SIG-M5 treated with dmso at 0.1 percent for 504 hours (cell line): Measurements from ENCODE around the gene EREG.
"Not testable (repeated sequence)": the region's sequence is repeated elsewhere in the genome, so short reads cannot be mapped to it uniquely, and the experiment has no call there.

Source experiments
- DNase-seq: peaks from one replicate; lab custom pipeline; 2025; ENCODE audit not compliant: unreplicated experiment; lab: John Stamatoyannopoulos, UW

EREG gene

GRCh38 chr4:74387790-74388189 lies 22.8 kb downstream of the EREG start:
- DNase-seq: no peak

GRCh38 chr4:74389494-74389893 lies 24.5 kb downstream of the EREG start:
- DNase-seq: no peak

- no peak for DNase-seq
These were observed 25.7 kb downstream of the EREG start for GRCh38 chr4:74390677-74391076.

- no peak for DNase-seq
These were observed 26.4 kb downstream of the EREG start for GRCh38 chr4:74391346-74391745.

- no peak for DNase-seq
These were observed 27.0 kb downstream of the EREG start for GRCh38 chr4:74391890-74392475.

- no peak for DNase-seq
These were observed 29.7 kb downstream of the EREG start for GRCh38 chr4:74394476-74395136.

GRCh38 chr4:74395633-74396032 lies 30.7 kb downstream of the EREG start:
- no peak for DNase-seq

- no peak for DNase-seq
These were observed 32.9 kb downstream of the EREG start for GRCh38 chr4:74397748-74398426.

GRCh38 chr4:74398894-74399589 lies 34.1 kb downstream of the EREG start:
- DNase-seq: not testable (repeated sequence)

- no peak for DNase-seq
These were observed 35.5 kb downstream of the EREG start for GRCh38 chr4:74400395-74400794.

GRCh38 chr4:74402692-74403456 lies 37.9 kb downstream of the EREG start:
- DNase-seq: no peak

GRCh38 chr4:74407891-74408290 lies 42.9 kb downstream of the EREG start:
- no peak for DNase-seq

GRCh38 chr4:74408639-74409038 lies 43.7 kb downstream of the EREG start:
- no peak for DNase-seq

- no peak for DNase-seq
These were observed 45.3 kb downstream of the EREG start for GRCh38 chr4:74410272-74410671.

GRCh38 chr4:74412225-74412624 lies 47.3 kb downstream of the EREG start:
- DNase-seq: no peak

- no peak for DNase-seq
These were observed 48.3 kb downstream of the EREG start for GRCh38 chr4:74413265-74413664.

GRCh38 chr4:74414149-74414809 lies 49.3 kb downstream of the EREG start:
- DNase-seq: no peak

- DNase-seq: no peak
These were observed 50.8 kb downstream of the EREG start for GRCh38 chr4:74415602-74416300.

- no peak for DNase-seq
These were observed 53.2 kb downstream of the EREG start for GRCh38 chr4:74418063-74418670.

- DNase-seq: no peak
These were observed 55.9 kb downstream of the EREG start for GRCh38 chr4:74420863-74421262.
